GM18508 (cell line): ENCODE results near the gene KCTD19.

Source experiments
- ATAC-seq: cut with Tn5 transposase; IDR thresholded peaks from one replicate; pipeline ENCODE4 v1.9.1; 2021; ENCODE audit warnings: moderate number of reproducible peaks; ENCODE audit not compliant: insufficient read depth, unreplicated experiment

KCTD19 gene

DNA sequence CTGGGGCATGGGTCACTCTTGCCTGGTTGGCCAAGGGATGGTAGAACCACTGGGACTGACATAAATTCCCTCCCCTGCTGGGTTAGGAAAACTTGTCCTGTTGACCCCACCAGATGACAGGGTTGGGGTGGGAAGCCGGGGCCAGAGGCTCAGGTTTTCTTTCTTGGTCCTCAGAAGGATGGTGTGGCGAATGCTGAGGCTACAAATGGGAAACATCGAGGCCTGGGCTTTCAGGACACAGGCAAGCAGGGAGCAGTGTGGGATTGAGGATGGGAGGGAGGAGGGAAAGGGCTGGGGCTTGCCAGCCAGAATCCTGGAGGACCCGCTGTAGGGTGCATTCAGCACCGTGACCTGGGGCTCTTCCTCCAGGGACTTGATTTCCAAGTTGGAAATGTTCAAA, 61.7 kb downstream of the KCTD19 start:
- no peak for ATAC-seq

DNA sequence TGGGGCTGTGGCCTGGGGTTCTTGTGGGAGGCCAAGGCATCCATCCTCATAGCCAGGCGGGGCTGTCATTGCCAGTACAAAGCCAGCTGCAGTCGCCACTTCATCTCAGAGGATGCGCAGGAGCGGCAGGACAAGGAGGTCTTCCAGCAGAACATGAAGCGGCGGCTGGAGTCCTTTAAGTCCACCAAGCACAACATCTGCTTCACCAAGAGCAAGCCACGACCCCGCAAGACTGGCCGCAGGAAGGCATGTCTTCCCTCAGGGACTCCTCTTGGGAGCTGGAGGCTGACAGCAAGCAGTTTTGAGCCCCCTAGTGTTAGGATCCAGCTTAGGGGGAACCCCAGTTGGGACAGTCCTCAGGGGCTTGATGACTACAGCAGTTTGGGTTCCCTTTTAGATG, 62.3 kb downstream of the KCTD19 start:
- ATAC-seq = no peak

DNA sequence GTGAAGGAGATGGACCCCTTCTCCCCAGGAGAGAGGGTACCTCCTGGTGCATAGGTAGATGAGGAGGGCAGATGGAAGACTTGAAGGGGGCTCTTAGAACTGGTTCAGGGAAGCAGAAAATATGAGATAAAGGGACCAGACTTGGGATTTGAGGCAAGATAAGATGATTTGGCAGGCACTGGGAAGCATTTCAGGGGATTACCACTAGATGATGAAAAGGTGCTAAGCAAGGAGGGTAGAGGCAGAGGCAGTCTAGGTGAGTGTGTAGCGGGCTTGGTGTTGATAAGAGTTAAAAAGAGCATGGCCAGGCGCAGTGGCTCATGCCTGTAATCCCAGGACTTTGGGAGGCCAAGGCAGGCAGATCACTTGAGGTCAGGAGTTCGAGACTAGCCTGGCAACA, 63.3 kb downstream of the KCTD19 start:
- ATAC-seq = no peak

DNA sequence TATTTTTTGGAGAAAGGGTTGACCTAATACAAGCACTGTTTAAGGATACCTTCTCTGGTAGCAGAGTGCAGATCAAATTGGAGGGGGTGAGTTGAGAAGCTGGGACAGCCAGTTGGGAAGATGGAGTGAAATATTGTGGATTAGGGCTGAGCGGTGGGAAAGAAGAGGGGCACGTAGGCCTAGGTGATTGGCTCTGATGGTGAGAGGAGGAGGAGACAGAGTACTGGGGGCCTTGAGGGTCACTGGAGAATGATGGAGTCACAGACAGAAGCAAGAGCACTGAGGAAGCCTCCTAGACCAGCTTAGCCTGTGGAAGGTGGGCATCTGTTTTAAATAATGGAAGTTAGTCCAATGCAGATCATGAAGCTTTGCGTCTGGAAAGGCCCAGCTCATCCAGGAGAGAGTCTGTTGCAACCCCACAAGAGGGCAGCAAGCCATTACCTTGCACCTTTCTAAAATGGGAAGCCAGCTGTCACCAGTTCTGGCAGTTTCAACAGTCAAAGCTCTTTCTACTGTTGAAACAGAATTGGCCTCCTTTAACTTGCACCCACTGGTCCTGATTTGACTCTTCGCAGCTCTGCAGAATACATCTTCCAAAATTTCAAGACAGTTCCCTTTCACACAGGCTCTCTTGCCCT, 66.0 kb downstream of the KCTD19 start:
- ATAC-seq = no peak

DNA sequence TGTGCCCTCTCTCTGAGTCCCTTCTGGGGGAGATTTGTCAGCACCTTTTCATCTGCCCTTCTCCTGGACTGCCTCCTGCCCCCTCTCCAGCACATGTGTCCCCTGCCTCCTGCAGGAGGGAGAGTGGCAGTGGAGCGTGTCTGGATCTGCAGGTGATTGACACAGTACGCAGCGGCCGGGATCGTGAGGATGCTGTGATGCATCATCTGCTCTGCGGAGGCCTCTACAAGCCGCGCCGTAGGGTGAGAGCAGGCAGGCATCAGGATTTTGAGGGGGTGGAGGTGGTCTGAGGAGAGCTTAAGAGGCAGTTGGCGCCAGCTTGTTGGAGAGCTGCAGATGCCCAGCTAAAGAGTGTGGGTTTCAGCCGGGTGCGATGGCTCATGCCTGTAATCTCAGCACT, 66.8 kb downstream of the KCTD19 start:
- ATAC-seq = no peak

DNA sequence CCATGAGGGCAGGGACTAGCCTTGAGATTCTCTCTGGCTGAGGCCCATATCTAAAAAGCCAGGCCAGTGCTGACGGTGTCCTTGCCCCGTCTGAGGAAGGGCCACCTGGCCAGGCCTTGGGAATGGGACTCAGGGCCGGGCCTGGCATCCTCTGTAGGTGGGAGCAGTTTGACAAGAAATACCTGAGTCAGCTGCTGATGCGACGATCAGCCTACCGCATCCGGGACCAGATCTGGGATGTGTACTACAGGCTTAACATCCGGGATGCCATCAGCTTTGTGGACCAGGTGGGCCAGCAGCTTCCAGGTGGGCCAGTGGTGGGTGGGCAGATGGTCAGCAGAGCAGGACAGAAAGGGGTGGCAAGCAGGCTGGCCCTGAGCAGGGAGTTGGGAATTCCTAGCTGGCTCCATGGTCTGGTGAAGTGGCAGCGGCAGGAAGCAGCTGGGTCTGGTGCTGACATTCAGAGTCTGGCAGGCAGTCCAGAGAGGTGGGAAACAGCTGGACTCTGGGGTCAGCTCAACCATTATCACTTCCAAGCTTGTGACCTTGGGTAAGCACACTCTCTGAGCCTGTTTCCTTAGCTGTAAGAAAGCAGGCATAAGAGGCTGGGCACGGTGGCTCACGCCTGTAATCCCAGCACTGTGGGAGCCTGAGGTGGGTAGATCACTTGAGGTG, 68.2 kb downstream of the KCTD19 start:
- no peak for ATAC-seq

DNA sequence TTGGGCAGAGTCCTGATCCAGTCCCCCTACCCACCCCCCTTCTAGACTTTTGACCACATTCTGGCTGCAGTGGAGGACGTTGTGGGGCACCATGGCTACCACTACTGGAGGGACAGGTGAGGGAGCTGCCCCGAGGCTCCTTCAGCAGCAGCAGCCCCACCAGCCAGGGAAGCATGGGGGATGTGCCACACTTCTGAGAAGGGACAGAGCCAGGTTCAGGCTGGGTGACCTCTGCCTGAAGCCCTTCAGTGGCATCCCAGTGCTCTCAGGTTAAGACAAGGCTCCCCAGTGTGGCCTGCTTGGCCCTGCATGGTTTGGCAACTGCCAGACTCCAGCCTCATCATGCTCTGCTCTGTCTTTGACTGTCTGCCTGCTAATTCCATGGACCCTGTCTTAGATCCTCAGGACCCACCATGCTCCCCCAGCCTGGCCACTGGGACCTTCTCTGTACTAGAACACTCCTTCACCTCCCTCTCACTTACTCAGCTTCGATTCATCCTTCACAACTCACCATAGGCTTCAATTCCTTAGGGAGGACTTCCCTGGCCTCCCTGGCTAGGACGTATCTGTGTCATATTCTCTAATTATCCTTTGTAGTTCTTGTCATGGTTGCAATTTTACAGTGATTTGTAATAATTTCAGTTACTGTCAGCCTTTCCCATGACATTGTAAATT, 68.9 kb downstream of the KCTD19 start:
- no peak for ATAC-seq

DNA sequence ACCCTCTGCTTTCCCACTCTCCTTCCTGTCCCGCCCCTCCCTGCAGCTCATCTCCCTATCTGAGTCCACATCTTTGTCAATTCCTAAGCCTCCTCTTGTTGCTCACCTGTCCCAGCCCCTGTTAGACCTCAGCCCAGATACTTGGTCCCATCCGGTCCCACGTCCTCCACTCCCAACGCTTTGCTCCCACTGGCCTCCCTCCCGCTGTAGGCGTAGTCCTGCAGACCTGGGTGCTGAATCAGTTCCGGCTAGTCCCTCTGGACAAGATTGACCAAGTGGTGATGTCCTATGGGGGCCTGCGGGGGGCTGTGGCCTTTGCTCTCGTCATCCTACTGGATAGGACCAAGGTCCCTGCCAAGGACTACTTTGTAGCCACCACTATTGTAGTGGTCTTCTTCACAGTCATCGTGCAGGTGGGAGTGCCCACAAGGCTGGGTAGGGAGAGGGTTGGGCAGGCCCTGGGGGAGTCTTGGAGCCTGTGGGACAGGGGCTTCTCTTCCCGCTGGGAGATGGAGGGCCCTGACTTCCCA, 69.8 kb downstream of the KCTD19 start:
- no peak for ATAC-seq

DNA sequence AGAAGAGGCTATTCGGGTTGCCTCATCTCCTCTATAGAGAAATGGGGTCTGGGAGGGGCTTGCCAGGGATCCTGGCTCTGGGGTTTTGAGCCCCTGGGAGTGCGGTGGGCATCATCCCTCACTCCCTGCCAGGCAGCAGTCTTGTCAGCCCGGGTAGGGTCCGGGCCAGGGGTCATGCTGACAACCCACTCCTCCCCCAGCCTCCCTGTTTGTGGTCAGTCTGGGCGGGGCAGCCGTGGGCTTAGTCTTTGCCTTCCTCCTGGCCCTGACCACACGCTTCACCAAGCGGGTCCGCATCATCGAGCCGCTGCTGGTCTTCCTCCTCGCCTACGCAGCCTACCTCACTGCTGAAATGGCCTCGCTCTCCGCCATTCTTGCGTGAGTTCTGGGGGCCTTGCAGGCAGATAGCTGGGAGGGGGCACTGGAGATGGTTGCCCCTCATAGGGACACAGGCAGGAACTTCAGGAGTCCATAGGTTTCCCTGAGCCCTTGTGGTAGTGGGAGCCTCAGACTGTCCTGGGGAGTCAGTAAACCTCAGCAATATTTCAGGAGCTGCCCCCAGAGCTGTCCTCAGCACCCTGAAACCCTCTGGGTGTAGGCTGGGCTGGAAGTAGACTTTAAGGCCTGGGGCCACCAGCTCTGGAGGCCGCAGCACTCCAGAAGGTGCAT, 70.9 kb downstream of the KCTD19 start:
- no peak for ATAC-seq

DNA sequence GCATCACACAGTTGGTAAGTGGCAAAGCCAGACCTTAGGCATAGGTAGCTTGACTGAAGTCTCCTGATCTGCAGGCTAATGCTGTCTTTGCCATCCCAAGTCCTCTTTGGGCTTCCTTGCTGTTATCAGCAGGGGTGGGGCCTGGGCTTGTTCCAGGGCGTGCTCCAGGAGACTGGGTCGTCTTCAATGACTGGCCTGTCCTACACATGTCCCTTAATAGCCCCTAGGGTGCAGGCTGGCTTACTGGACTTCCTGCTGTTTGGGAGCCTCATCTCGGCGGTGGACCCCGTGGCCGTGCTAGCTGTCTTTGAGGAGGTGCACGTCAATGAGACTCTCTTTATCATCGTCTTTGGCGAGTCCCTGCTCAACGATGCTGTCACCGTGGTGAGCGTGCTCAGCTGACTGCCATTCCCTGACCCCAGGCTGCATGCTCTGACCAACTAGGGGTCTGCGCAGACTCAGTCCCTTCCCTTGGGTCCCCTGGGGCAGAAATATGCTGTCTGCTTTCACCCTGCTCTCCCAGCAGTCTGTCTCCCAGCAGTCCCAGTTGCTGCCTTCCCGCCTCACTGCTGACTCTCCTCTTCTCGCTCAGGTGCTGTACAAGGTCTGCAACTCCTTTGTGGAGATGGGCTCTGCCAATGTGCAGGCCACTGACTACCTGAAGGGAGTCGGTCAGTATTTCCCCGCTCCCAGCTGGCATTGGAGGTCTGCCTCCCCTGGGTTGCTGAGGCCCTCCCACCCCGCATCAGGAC, 71.6 kb downstream of the KCTD19 start:
- ATAC-seq = no peak

DNA sequence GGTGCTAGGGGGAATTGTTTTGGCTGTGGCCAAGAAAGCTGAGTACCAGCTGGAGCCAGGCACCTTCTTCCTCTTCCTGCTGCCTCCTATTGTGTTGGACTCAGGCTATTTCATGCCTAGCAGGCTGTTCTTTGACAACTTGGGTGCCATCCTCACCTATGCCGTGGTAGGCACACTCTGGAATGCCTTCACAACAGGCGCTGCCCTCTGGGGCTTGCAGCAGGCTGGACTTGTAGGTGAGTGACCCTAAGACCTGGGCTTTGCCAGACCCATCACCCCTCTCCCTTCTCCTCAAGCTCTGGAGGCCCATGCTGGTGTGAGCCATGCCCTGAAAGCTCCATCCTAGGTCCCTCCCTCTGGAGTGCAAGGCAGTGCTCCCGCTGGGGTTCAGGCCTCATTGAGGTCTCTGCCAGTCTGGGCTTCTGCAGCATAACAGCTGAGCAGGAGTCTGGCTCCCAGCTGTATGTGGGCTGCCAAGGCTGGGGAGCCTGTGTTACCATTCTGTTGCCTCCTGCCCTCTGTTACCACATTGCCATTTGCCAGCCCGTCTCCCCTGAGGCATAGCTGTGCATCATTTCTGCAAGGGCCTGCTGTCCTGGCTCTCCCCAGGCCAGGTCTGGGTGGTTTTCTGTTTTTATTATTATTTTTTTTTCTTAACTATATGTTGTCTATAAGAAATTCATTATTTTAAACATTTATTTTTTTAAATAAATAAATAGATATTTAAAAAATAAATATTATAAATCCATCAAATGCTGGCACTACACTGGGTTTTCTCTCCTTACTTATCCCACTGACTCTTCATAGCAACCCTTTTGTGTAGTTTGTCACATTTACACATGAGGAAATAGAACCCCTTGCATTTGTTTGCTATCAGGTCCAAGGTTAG, 73.7 kb downstream of the KCTD19 start:
- ATAC-seq = no peak

DNA sequence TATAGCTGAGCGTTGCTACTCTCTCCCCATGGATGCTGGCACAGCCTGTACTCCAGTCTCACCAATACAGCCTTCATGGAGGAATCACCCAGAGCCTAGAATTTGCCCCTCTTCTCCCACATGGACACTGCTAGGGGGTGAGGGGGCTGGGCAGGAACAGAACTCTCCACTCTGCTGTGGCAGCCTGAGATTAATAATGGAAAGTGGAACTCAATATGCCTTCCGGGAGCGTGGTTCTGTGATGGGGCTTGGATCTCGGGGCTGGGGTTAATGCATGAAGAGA, 76.6 kb downstream of the KCTD19 start:
- no peak for ATAC-seq

DNA sequence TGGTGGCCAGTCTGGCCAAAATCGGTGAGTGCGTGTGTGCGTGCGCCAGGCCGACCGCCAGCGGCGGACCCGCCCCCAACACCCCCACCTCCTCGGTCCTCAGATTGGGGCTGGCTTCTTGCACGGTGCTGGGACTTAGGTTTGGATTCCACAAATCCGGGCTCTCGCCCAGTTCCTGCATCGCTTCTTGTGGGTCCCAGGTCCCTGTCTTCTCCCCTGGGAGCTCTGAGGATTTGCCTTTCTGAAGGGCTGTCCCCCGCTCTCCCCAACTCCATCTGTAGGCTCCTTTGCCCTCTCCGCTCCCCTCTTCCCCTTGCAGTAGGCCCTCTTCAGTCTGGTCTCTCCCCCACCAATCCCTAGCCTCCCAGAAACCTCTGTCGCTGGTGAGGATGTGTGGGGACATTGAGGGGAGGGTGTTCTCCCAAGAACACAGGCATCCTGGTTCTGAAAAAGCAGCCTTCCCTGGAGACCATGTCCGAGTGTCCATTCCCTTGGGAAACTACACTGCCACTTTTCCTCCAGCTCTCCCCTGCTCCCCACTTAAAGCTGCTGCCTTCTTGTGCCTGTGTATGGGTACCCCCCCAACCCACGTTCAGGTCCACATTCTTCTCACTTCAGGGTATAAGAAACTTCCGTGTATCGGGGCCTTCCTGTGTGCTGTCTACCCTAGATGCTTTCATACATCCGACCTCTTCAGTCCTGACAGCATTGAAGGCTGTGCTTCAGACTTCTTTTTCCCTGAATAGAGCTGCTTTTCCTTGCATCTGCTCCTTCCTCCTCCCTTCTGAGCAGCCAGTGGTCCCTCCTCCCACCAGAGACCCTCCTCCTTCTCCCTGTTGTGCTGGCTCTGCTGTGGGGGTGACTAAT, 77.1 kb downstream of the KCTD19 start:
- no peak for ATAC-seq

DNA sequence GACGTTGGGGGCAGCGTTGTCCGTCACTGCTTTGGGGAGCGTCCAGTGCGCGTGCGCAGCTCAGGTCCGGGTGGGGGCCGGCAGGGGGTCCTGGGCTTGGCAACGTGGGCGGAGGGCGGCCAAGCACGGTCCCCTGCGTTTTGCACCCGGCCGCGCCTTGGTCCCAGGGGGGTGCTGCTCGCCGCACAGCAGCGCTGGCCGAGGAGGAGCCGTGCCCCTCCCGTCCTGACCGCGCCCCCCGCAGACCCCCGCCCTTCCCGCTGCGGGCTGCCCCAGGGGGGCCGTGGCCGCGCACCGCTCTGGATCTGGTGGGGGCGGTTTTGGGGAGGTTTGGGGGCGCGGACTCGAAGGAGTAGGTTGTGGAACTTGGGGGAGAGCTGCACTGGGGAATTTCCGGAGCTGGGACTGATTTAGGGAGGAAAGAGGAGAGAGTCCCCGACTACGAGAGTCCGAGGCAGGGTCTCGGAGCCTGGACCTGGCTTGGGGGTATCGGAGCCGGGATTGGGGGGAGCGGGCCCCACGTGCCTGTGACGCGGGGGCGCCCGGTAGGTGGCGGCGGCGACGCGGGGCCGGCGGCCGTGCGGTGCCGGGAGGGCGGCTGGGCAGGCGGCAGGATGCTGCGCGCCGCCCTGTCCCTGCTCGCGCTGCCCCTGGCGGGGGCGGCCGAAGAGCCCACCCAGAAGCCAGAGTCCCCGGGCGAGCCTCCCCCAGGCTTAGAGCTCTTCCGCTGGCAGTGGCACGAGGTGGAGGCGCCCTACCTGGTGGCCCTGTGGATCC, 78.0 kb downstream of the KCTD19 start, which contains the start of gene SLC9A5:
Gene SLC9A5, plus strand, starts transcription at position 579 of the 777 bp plus-strand sequence. Its CDS starts 36 bp downstream, at position 615.
- no peak for ATAC-seq

DNA sequence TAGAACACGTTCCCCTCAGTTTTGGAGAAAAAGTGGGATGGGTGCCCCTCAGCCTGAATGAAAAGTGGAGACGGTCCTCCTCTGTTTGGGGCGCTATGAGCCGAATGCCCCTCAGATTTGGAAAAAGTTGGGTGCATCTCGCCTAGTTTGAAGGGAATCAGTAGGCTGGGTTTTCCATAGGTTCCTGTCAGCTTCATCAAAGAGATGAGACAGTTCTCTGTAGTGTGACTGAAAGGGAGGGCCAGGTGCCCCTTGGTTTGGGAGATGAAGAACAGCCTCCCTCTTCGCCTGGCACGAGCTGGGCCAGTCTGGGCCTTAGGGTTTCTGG, 78.5 kb downstream of the KCTD19 start:
- no peak for ATAC-seq

DNA sequence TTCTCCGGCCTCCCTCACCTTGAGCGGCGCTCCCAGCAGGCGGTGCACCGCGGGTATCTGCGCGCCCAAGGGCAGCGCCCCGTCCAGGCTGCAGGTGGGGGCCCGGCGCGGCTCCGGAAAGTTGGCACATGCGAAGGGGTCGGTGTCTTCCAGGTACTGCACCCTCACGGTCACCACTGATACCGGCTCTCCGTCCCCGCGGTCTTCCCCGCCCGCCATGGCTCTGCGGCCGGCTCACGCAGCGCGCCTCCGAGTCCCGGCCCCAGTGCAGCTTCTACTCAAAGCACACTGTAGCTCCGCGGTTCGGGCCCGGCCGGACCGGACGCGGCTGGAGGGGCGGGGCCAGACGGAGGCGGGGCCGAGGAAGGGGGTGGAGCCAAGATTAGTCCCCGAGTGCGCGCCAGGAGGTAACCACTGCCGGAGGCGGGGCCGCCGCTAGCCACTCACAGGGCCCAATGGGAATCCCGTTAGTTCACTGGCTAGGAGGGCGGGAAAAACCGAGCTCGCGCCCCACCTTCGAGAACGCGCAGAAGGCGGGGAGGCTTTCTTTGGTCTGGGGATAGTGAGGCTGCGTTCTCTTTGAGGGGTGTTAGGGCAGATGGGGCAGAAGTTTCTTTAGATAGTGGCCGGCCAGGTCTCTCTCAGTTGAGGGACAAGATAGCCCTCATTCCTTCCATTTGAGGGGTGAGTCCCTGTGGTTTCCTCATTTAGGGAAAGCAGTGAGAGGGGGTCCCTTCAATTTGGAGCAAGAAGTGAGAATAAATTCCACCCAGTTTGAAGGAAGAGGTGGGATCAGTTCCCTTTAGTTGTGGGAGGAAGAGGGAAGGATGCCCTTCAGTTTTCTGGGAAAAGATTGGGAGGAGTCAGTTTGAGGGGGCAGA, 79.1 kb downstream of the KCTD19 start, which contains the start of gene FHOD1:
Gene FHOD1, minus strand, starts transcription at position 290 of the 881 bp plus-strand sequence. Its CDS starts 71 bp downstream, at position 219.
- ATAC-seq = peak; percentile 30

DNA sequence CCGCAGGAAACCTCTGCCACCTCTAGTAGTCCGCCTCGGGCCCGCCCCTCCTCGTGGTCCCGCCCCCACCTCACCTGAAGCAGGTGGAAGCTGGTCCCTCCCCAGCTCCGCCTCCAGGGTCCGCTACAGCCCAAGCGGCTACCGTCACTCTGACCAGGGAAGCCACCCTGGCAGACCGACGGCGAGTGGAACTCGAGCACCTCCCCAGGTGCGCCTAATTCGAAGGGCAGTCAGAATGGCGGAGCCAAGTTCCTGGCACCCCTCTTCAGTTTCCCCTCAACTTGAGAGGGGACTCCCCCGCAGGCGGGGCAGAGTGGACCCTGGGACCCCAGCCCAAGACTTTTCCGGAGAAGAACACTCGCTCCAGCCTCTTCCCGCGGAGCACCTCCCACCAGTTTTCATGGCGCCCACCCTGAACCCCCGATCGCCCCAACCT, 79.8 kb downstream of the KCTD19 start:
- ATAC-seq = no peak
